ENCODE results near the gene TRMT61A. TPM values are rescaled to one million over a fixed set of nuclear protein-coding genes. Genes with fewer than 3 reads are reported as not detected.

Gene TRMT61A
- total and polyA plus RNA-seq, 10 of the 15 experiments (the other 5 are each of a cell fraction or from before 2014, with no cell fraction given): 0.11 to 21.9 (median 11.4) TPM

DNA sequence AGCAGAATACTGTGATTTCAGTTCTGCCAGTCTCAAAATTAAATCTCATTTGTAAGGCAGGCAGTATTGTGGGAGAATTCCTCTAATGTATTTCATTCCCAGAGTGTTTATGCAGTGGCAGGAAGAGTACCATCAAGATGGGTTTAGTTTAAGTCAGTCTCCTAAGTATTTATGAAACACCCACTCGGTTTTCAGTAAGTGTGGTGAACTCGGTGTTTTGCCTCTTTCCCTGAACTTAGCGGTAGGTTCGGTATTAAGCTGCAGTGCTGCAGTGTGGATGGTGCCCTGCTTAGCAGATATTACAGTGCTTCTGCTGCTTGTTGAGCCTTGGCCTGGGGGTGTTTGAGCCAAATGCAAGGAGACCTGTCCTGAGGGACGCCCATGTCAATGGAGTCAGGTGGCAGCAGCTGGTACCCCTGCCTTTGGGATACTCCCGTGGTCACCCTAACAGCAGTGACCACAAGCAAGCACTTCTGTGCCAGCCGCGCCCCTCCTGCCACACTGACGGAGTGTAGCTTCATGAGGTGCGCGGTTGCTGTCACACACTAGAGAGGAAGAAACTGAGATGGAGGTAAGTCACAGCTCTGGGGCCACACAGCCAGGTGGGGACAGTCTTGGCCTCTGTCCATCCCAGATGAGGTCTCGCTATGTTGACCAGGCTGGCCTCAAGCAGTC, 49.5 kb downstream of the TRMT61A start:
- Histone ChIP-seq H4K20me1 (ENCODE audit: control insufficient read depth, insufficient read depth) (no peaks in the 10 kb centered on the region), H2AFZ (ENCODE audit: control insufficient read depth, low read depth, low read length) (no peak overlapping the region), H3K4me2 (ENCODE audit: control insufficient read depth, insufficient read depth) (no peak overlapping the region), H3K9ac (ENCODE audit: control insufficient read depth, insufficient read depth, low read length) (no peak overlapping the region), H3K79me2 (ENCODE audit: control insufficient read depth, insufficient read depth, low read length) (no peaks in the 10 kb centered on the region), H3K4me1 (ENCODE audit: control insufficient read depth, insufficient read depth, low read length) (no peaks in the 10 kb centered on the region), H3K36me3 (ENCODE audit: control insufficient read depth in 2 of 2, insufficient read depth in 2 of 2, low read length in 1 of 2) (peaks cover 3 to 14% of the 10 kb centered on the region in 2 experiments; a peak in 3 of 4 replicates), H3K27ac (ENCODE audit: control insufficient read depth, insufficient read depth) (no peak overlapping the region), H3K27me3 (replicated peaks in 1 of 2; ENCODE audit: control insufficient read depth in 2 of 2, insufficient read depth in 2 of 2, low read length in 1 of 2) (no peaks in the 10 kb centered on the region), H3K9me3 (replicated peaks; ENCODE audit: control insufficient read depth, insufficient read depth, low read length) (no peaks in the 10 kb centered on the region), H3K4me3 (no peak overlapping the region)
- no peak for DNase-seq (ENCODE audit: low read depth, low spot score)
- intact Hi-C loops (cut with micrococcal nuclease; ENCODE audit: unreplicated experiment) (loop anchor here (10.0 kb wide), 1 partner anchor 336 kb away; no protein-coding TSS in a partner anchor), in situ Hi-C loops (cut with MboI) (no loop called here)
- ChIA-PET SMC1A (ENCODE audit: uncharacterized antibody, unreplicated experiment) (no interaction called here), RAD21 (ENCODE audit: unreplicated experiment) (no interaction called here), CTCF (no interaction called here), POLR2A (no interaction called here)
- no TSS peak for BruUV-seq (replicated peaks)
- no peak for FAIRE-seq
- ATAC-seq: no peak
- 96% methylated on average over 12 of the region's 12 CpGs for WGBS (ENCODE audit: insufficient coverage, insufficient replicate concordance, low lambda C conversion rate, missing lambda C conversion rate)
- TF ChIP-seq TCF7 (IDR thresholded peaks at IDR 0.05; ENCODE audit: borderline replicate concordance): no peak
- TF ChIP-seq SREBF2 (IDR thresholded peaks at IDR 0.05; ENCODE audit: low read length): no peak
- no peak for TF ChIP-seq ZNF274 (IDR thresholded peaks at IDR 0.05; ENCODE audit: insufficient read depth, insufficient read length)
- TF ChIP-seq, protein P1, sequence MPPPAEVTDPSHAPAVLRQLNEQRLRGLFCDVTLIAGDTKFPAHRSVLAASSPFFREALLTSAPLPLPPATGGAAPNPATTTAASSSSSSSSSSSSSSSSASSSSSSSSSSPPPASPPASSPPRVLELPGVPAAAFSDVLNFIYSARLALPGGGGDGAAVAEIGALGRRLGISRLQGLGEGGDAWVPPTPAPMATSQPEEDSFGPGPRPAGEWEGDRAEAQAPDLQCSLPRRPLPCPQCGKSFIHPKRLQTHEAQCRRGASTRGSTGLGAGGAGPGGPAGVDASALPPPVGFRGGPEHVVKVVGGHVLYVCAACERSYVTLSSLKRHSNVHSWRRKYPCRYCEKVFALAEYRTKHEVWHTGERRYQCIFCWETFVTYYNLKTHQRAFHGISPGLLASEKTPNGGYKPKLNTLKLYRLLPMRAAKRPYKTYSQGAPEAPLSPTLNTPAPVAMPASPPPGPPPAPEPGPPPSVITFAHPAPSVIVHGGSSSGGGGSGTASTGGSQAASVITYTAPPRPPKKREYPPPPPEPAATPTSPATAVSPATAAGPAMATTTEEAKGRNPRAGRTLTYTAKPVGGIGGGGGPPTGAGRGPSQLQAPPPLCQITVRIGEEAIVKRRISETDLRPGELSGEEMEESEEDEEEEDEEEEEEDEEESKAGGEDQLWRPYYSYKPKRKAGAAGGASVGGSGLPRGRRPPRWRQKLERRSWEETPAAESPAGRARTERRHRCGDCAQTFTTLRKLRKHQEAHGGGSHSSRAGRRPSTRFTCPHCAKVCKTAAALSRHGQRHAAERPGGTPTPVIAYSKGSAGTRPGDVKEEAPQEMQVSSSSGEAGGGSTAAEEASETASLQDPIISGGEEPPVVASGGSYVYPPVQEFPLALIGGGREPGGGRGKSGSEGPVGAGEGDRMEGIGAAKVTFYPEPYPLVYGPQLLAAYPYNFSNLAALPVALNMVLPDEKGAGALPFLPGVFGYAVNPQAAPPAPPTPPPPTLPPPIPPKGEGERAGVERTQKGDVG (CRISPR knock-in tag; IDR thresholded peaks at IDR 0.05): no peak
- TF ChIP-seq MYC (IDR thresholded peaks at IDR 0.05; ENCODE audit: insufficient read depth, insufficient read length, insufficient replicate concordance, low read length, severe bottlenecking): no peak
- no peak for TF ChIP-seq ZNF592 (IDR thresholded peaks at IDR 0.05)
- TF ChIP-seq, protein P2, sequence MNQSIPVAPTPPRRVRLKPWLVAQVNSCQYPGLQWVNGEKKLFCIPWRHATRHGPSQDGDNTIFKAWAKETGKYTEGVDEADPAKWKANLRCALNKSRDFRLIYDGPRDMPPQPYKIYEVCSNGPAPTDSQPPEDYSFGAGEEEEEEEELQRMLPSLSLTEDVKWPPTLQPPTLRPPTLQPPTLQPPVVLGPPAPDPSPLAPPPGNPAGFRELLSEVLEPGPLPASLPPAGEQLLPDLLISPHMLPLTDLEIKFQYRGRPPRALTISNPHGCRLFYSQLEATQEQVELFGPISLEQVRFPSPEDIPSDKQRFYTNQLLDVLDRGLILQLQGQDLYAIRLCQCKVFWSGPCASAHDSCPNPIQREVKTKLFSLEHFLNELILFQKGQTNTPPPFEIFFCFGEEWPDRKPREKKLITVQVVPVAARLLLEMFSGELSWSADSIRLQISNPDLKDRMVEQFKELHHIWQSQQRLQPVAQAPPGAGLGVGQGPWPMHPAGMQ (IDR thresholded peaks at IDR 0.05; ENCODE audit: borderline replicate concordance): no peak
- TF ChIP-seq PRDM15 (CRISPR knock-in tag; IDR thresholded peaks at IDR 0.05): no peak
- TF ChIP-seq SREBF1 (IDR thresholded peaks at IDR 0.05; ENCODE audit: low read length): no peak
- TF ChIP-seq JUNB (IDR thresholded peaks at IDR 0.05): no peak
- no peak for TF ChIP-seq SMAD1 (IDR thresholded peaks at IDR 0.05; ENCODE audit: low read depth, partially characterized antibody)
